ENCODE data around the gene ATP13A2.

GRCh38 chr1:16958475-16958874 is 53.3 kb downstream of the ATP13A2 start:
- TF ChIP-seq, protein P1, sequence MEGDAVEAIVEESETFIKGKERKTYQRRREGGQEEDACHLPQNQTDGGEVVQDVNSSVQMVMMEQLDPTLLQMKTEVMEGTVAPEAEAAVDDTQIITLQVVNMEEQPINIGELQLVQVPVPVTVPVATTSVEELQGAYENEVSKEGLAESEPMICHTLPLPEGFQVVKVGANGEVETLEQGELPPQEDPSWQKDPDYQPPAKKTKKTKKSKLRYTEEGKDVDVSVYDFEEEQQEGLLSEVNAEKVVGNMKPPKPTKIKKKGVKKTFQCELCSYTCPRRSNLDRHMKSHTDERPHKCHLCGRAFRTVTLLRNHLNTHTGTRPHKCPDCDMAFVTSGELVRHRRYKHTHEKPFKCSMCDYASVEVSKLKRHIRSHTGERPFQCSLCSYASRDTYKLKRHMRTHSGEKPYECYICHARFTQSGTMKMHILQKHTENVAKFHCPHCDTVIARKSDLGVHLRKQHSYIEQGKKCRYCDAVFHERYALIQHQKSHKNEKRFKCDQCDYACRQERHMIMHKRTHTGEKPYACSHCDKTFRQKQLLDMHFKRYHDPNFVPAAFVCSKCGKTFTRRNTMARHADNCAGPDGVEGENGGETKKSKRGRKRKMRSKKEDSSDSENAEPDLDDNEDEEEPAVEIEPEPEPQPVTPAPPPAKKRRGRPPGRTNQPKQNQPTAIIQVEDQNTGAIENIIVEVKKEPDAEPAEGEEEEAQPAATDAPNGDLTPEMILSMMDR (conservative IDR thresholded peaks at IDR 0.05; ENCODE audit: low read depth, low read length), result no peak
- no peak for TF ChIP-seq EZH2 (IDR thresholded peaks at IDR 0.05; ENCODE audit: low read length, unreplicated experiment)
